Measurements from ENCODE around the gene RIPOR1.

Gene RIPOR1

DNA sequence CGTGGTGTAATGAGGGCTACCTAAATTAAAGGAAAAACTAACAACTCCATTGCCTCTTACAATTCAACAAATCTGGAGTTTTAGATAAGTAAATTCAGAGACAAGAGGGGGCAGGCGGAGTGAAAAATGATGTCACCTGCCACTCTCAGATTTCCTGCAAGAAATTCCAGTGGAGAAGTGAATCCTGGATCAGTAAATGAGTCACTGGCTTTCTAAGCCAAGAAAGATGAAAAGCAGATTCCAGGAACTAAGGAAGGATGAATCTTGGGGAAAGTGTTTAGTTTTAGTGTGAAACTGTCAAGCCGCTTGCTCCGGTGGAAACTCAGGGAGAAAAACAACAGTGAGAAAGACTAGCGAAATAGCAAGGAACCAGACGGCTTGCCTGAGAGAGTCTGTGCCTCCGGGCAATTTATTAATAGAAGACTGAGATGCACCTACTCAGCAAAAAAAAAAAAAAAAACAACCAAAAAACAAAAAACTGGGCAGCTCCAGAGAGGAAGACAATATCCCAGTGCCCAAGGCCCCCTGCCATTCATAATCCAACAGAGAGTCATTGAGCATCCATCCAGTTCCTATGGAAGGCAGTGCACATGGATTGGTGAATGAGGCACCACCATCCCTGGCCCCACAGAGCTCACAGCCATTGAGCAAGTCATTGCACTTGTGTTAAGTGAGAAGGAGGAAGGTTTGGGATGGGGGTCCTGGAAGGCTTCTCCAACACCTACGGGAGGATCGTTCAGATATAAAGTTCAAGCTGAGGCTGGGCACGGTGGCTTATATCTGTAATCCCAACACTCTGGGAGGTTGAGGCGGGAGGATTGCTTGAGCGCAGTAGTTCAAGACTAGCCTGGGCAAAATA, 12.1 kb upstream of the RIPOR1 start:
- Histone ChIP-seq H3K36me3 (ENCODE audit: control insufficient read depth, insufficient read depth, low read length) (no peaks in the 10 kb centered on the region), H3K4me3 (replicated peaks; ENCODE audit: low read depth, low read length) (no peak overlapping the region), H3K27me3 (replicated peaks; ENCODE audit: control insufficient read depth, insufficient read depth, low read length) (no peaks in the 10 kb centered on the region)
- no peak for DNase-seq (ENCODE audit: extremely low read depth, insufficient read length)
- TF ChIP-seq, protein P1, sequence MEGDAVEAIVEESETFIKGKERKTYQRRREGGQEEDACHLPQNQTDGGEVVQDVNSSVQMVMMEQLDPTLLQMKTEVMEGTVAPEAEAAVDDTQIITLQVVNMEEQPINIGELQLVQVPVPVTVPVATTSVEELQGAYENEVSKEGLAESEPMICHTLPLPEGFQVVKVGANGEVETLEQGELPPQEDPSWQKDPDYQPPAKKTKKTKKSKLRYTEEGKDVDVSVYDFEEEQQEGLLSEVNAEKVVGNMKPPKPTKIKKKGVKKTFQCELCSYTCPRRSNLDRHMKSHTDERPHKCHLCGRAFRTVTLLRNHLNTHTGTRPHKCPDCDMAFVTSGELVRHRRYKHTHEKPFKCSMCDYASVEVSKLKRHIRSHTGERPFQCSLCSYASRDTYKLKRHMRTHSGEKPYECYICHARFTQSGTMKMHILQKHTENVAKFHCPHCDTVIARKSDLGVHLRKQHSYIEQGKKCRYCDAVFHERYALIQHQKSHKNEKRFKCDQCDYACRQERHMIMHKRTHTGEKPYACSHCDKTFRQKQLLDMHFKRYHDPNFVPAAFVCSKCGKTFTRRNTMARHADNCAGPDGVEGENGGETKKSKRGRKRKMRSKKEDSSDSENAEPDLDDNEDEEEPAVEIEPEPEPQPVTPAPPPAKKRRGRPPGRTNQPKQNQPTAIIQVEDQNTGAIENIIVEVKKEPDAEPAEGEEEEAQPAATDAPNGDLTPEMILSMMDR (IDR thresholded peaks at IDR 0.05; ENCODE audit: insufficient read depth, low read length, poor library complexity, severe bottlenecking): no peak

DNA sequence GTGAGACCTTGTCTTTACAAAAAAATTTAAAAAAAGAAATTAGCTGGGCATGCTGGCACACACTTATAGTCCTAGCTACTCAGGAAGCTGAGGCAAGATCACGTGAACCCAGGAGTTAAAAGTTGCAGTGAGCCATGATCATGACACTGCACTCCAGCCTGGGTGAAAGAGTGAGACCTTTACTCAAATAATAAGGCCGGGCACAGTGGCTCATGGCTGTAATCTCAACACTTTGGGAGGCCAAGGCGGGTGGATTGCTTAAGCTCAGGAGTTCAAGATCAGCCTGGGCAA, 11.5 kb upstream of the RIPOR1 start:
- TF ChIP-seq, protein P1 (IDR thresholded peaks at IDR 0.05; ENCODE audit: insufficient read depth, low read length, poor library complexity, severe bottlenecking): no peak
- DNase-seq (ENCODE audit: extremely low read depth, insufficient read length): no peak
- no peaks in the 10 kb centered on the region for H3K36me3 ChIP-seq (ENCODE audit: control insufficient read depth, insufficient read depth, low read length)
- H3K27me3 ChIP-seq (replicated peaks; ENCODE audit: control insufficient read depth, insufficient read depth, low read length): no peaks in the 10 kb centered on the region
- H3K4me3 ChIP-seq (replicated peaks; ENCODE audit: low read depth, low read length): no peak overlapping the region

DNA sequence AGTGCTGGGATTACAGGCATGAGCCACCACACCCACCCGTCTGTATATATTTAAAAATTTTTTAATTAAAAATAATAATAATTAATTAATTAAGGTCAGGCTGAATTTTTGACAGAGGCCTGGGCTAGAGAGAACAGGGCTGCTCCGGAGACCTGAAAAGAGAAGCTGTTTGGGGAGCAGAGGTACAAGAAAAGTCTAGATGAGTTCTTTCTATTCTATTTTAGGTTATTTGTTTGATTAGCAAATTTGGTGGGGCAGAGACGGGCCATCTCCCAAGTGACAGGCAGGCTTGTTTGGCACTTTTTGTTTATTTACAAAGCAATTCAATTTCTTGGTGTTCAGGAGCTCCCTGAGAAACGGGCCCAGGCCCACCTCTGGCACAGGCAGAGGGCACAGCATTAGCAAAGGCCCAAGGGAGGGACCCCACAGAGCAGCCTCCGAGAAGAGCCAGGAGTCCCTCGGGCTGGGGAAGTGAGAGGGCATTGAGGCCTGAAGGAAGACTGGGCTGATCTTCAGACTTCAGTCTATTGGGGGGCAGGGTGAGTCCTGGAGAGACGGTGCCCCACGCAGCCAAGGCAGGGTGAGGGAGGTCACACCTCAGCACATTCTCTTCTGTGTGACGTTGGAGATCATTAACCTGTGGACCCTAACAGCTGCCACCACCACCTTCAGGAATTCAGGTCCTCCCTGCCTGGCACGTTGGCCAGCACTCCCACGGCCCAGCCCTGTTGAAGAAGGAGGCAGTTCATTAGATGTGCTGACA, 10.8 kb upstream of the RIPOR1 start:
- Histone ChIP-seq H3K27me3 (replicated peaks; ENCODE audit: control insufficient read depth, insufficient read depth, low read length) (no peaks in the 10 kb centered on the region), H3K36me3 (ENCODE audit: control insufficient read depth, insufficient read depth, low read length) (no peaks in the 10 kb centered on the region), H3K4me3 (replicated peaks; ENCODE audit: low read depth, low read length) (peak overlapping the region; percentile 54)
- TF ChIP-seq, protein P1 (IDR thresholded peaks at IDR 0.05; ENCODE audit: insufficient read depth, low read length, poor library complexity, severe bottlenecking): no peak
- DNase-seq (ENCODE audit: extremely low read depth, insufficient read length): peak; percentile 81

DNA sequence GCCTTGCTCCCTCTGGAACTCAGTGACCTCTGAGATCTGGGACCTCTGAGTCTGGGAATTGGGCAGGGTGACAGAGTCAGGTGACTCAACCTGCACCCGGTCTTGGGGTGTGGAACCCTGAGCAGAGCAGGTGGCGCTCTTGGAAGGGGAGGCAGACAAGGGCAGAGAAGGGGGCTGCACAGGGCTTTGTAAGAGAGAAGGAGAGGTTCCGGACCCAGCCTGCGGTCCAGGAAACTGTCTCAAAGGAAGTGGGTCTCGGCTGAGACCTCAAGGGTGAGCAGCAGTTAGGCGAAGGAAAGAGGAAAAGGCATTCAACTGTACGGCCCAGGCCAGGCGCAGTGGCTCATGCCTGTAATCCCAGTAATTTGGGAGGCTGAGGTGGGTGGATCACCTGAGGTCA, 10.0 kb upstream of the RIPOR1 start:
- no peak for DNase-seq (ENCODE audit: extremely low read depth, insufficient read length)
- TF ChIP-seq, protein P1 (IDR thresholded peaks at IDR 0.05; ENCODE audit: insufficient read depth, low read length, poor library complexity, severe bottlenecking): no peak
- Histone ChIP-seq H3K27me3 (replicated peaks; ENCODE audit: control insufficient read depth, insufficient read depth, low read length) (no peaks in the 10 kb centered on the region), H3K36me3 (ENCODE audit: control insufficient read depth, insufficient read depth, low read length) (no peaks in the 10 kb centered on the region), H3K4me3 (replicated peaks; ENCODE audit: low read depth, low read length) (peak overlapping the region; percentile 54)

DNA sequence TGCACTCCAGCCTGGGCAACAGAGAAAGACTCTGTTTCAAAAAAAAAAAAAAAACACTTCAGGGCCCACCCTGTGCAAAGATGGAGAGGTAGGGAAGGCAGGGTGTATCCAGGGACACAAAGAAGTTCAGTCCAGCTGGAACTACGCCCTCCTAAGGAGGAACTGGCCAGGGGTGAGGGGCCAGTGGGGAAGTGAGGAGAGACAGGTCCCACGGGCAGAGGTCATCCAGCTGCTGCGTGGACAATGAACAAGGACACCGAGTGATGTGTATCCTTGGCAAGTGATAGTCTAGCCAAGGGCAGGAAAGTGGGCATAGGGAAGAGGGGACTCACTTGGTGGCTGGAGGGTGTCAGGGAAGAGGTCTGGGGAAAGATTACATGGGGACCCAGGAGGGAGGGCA, 9.4 kb upstream of the RIPOR1 start:
- no peaks in the 10 kb centered on the region for H3K36me3 ChIP-seq (ENCODE audit: control insufficient read depth, insufficient read depth, low read length)
- peak overlapping the region; percentile 54 for H3K4me3 ChIP-seq (replicated peaks; ENCODE audit: low read depth, low read length)

More for the DNA sequence above, 9.4 kb upstream of the RIPOR1 start:
- TF ChIP-seq, protein P1 (IDR thresholded peaks at IDR 0.05; ENCODE audit: insufficient read depth, low read length, poor library complexity, severe bottlenecking): no peak
- no peak for DNase-seq (ENCODE audit: extremely low read depth, insufficient read length)
- no peaks in the 10 kb centered on the region for H3K27me3 ChIP-seq (replicated peaks; ENCODE audit: control insufficient read depth, insufficient read depth, low read length)

Data from GM06990 (cell line).